K562 (cell line): ENCODE measurements around the gene TOM1L2. TPM values are rescaled to one million over a fixed set of nuclear protein-coding genes. Genes with fewer than 3 reads are reported as not detected.

Experiments
- ATAC-seq: fragments of 200-7000 bp; cut with Tn5 transposase; 3 replicates; pipeline ENCODE4 v1.9.1; 2020; ENCODE audit warnings: moderate library complexity
- BruUV-seq: library from RNA; stranded (reverse); fragments of 400-500 nt; replicated peaks from 2 replicates; lab custom pipeline; 2021; lab: Mats Ljungman, UMichigan
- CTCF ChIA-PET: fragments of 300-600 bp; formaldehyde crosslinking; extraction: SDS; loops from one replicate; lab custom pipeline; 2021; ENCODE audit warnings: low intra/inter-chr PET ratio; lab: Yijun Ruan, JAX
- POLR2A ChIA-PET: fragments of 300-600, 350-650 bp; sonication (Branson Sonifier 250); formaldehyde crosslinking; extraction: SDS; loops from one replicate; lab custom pipeline; 2021; ENCODE audit warnings: antibody characterized with exemption, inconsistent platforms; lab: Yijun Ruan, JAX
- DNase-seq, 4 experiments: peaks; one replicate each; pipeline versions ENCODE4 v3.0.0 to v3.0.0-alpha.2; 2011 to 2018; ENCODE audit warnings: low spot score in 3 of 4, mixed read lengths in 3 of 4; ENCODE audit errors: extremely low read depth in 1 of 4
- FAIRE-seq: peaks from 2 replicates; lab custom pipeline; 2011; peaks lifted over from hg19 to GRCh38; lab: Jason Lieb, UNC
- H2AFZ ChIP-seq: 2 replicates; pipeline ENCODE4 v1.6.0; 2011; ENCODE audit warnings: low read depth, low read length, control low read depth, inconsistent platforms
- H3K27ac ChIP-seq: fragments of 200-600 bp; 3 replicates; pipeline ENCODE4 v1.8.0; 2011; ENCODE audit warnings: low read depth, mild to moderate bottlenecking, control low read depth, inconsistent platforms, low read length, moderate library complexity, mixed read lengths; ENCODE audit errors: extremely low read depth
- H3K27me3 ChIP-seq, 2 experiments: fragments of 300-600 bp in 1 of 2; 2 replicates in 1 of 2; 3 replicates in 1 of 2; pipeline versions ENCODE4 v1.6.0 to v1.8.0; 2011; ENCODE audit warnings: inconsistent platforms in 2 of 2, low read length in 2 of 2, mild to moderate bottlenecking in 1 of 2, mixed read lengths in 1 of 2, moderate library complexity in 1 of 2; ENCODE audit not compliant: control insufficient read depth in 2 of 2, insufficient read depth in 2 of 2
- H3K36me3 ChIP-seq: fragments of 300-600 bp; 3 replicates; pipeline ENCODE4 v1.8.0; 2011; ENCODE audit warnings: mild to moderate bottlenecking, low read length, inconsistent platforms; ENCODE audit not compliant: control insufficient read depth, insufficient read depth
- H3K4me1 ChIP-seq, 2 experiments: fragments of 200-600 bp in 1 of 2; replicated peaks in 1 of 2; 2 replicates in 1 of 2; 3 replicates in 1 of 2; pipeline versions ENCODE4 v1.5.1 to v1.8.0; 2011; ENCODE audit warnings: inconsistent platforms in 2 of 2, low read length in 2 of 2, mild to moderate bottlenecking in 1 of 2, mixed read lengths in 1 of 2, moderate library complexity in 1 of 2; ENCODE audit not compliant: control insufficient read depth in 2 of 2, insufficient read depth in 2 of 2
- H3K4me2 ChIP-seq: 2 replicates; pipeline ENCODE4 v1.6.1; 2011; ENCODE audit warnings: low read length, control low read depth, inconsistent platforms, mixed read lengths; ENCODE audit not compliant: insufficient read depth
- H3K4me3 ChIP-seq: fragments of 200-600 bp; sonication (generic), shearing (Covaris generic); 2 replicates; pipeline ENCODE4 v1.5.1; 2016; ENCODE audit warnings: control low read depth, inconsistent platforms
- H3K79me2 ChIP-seq: fragments of 200-600 bp; 3 replicates; pipeline ENCODE4 v1.8.0; 2011; ENCODE audit warnings: low read length, inconsistent platforms; ENCODE audit not compliant: control insufficient read depth, insufficient read depth
- H3K9ac ChIP-seq, 2 experiments: 2 replicates each; pipeline versions ENCODE4 v1.6.0 to v1.6.1; 2011; ENCODE audit warnings: low read depth in 2 of 2, low read length in 2 of 2, control low read depth in 1 of 2, inconsistent platforms in 1 of 2, mild to moderate bottlenecking in 1 of 2, mixed read lengths in 1 of 2; ENCODE audit not compliant: insufficient read depth in 1 of 2
- H3K9me1 ChIP-seq: one replicate; pipeline ENCODE4 v1.6.0; 2011; ENCODE audit warnings: inconsistent platforms, mild to moderate bottlenecking, low read length, moderate library complexity; ENCODE audit not compliant: control insufficient read depth, insufficient read depth
- H3K9me3 ChIP-seq: replicated peaks from 2 replicates; pipeline ENCODE4 v1.5.1; 2011; ENCODE audit warnings: low read depth, low read length, inconsistent platforms; ENCODE audit not compliant: control insufficient read depth, insufficient read depth
- H4K20me1 ChIP-seq: replicated peaks from 2 replicates; pipeline ENCODE4 v1.6.1; 2011; ENCODE audit warnings: low read length, inconsistent platforms, mixed read lengths; ENCODE audit not compliant: control insufficient read depth, insufficient read depth
- CREB3 ChIP-seq: fragments of 450-650 bp; conservative IDR thresholded peaks from 2 replicates; pipeline ENCODE4 v1.6.1; 2016; ENCODE audit warnings: missing genetic modification characterization, low read depth, mild to moderate bottlenecking, missing compliant biosample characterization, moderate library complexity
- KLF10 ChIP-seq: fragments of 250-450 bp; sonication (Bioruptor Pico); IDR thresholded peaks from 2 replicates; pipeline ENCODE4 v1.6.1; 2021; ENCODE audit warnings: matching md5 sums
- SNIP1 ChIP-seq: fragments of 450-650 bp; IDR thresholded peaks from 2 replicates; pipeline ENCODE4 v1.7.1; 2017; ENCODE audit warnings: low read depth, mild to moderate bottlenecking
- ZBTB8A ChIP-seq: fragments of 450-650 bp; IDR thresholded peaks from 2 replicates; pipeline ENCODE4 v1.6.1; 2018; ENCODE audit warnings: mild to moderate bottlenecking, moderate library complexity; ENCODE audit not compliant: partially characterized antibody
- WGBS: fragments of 100-300 bp; shearing (Covaris generic); methylation state at CpG from one replicate; pipeline ENCODE4 v1.1.6; 2016; ENCODE audit warnings: low coverage, mixed read lengths; ENCODE audit not compliant: insufficient coverage; ENCODE audit errors: missing lambda C conversion rate; 5-methylcytosine and 5-hydroxymethylcytosine counted together
- in situ Hi-C: fragments of 300-500 bp; cut with MboI; formaldehyde crosslinking; loops from 4 replicates; pipeline ENCODE4 v1.15.0; 2018; ENCODE audit warnings: inconsistent platforms, mixed read lengths
- intact Hi-C: fragments of 100-400 bp; cut with micrococcal nuclease; formaldehyde crosslinking; loops from 2 replicates; pipeline ENCODE4 v1.14.2; 2022
- polyA plus RNA-seq, 8 experiments: library from polyadenylated mRNA; depleted of rRNA in 4 of 8; stranded (reverse) in 5 of 8; unstranded in 3 of 8; fragments of >200 nt; fragmentation: Nextera tagmentation in 2 of 8; fragmentation: Illumina TruSeq in 1 of 8; extraction: Ambion mirVana in 2 of 8; extraction: Trizol in 1 of 8; gene quantifications; 2 replicates each; pipeline versions ENCODE4 v1.2.1 to v1.2.3, GENCODE V29; 2011 to 2014; ENCODE audit warnings: inconsistent platforms in 1 of 8, missing spikeins in 1 of 8
- total RNA-seq, 7 experiments: library from RNA; depleted of rRNA in 6 of 7; stranded (reverse); fragments of >200 nt in 6 of 7; fragmentation: Illumina TruSeq in 2 of 7; extraction: Trizol in 2 of 7; gene quantifications; 2 replicates each; pipeline versions ENCODE4 v1.2.1 to v1.2.3, GENCODE V29; 2011 to 2021; ENCODE audit warnings: low replicate concordance in 1 of 7

TOM1L2 gene
- total and polyA plus RNA-seq, 9 of the 15 experiments (the other 6 are each of a cell fraction or from before 2014, with no cell fraction given): 0.07 to 6.0 (median 2.5) TPM

DNA sequence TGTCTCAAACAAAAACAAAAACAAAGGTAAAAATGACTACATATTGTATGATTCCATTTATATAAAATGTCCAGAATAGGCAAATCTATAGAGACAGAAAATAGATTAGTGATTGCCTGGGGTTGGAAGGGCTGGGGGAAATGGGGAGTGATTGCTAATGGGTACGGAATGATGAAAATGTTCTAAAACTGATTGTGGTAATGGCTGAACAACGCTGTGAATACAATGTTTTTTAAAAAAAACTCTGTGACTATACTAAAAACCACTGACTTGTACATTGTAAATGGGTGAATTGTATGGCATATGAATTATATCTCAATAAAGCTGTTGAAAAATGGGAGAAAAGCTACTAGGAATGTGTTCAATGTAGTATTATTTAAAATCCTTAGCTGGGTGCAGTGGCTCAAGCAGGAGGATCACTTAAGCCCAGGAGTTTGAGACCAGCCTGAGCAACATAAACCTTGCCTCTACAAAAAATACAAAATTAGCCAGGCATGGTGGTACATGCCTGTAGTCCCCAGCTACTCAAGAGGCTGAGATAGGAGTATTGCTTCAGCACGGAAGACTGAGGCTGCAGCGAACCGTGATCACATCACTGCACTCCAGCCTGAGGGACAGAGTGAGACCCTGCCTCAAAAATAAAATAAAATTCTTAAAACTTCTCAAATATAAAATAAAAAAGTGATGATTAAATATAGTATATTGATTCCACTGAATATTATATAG lies 47.9 kb downstream of the TOM1L2 start:
- in situ Hi-C loops (no loop called here), intact Hi-C loops (no loop called here)
- WGBS: 90% methylated on average over 5 of the region's 5 CpGs
- Histone ChIP-seq H3K4me1 (peaks cover 15 to 27% of the 10 kb centered on the region in 2 experiments; a peak in 4 of 5 replicates), H3K4me3 (no peak overlapping the region), H3K79me2 (no peaks in the 10 kb centered on the region), H3K4me2 (no peak overlapping the region), H2AFZ (no peak overlapping the region), H3K27ac (no peak overlapping the region), H3K9me1 (no peaks in the 10 kb centered on the region), H3K27me3 (no peaks in the 10 kb centered on the region), H3K9me3 (no peaks in the 10 kb centered on the region), H3K36me3 (no peaks in the 10 kb centered on the region), H4K20me1 (no peaks in the 10 kb centered on the region; the same call in 1 of the 2 replicates), H3K9ac (no peak overlapping the region)
- no peak for TF ChIP-seq SNIP1
- TF ChIP-seq ZBTB8A: no peak
- TF ChIP-seq CREB3 (tag): no peak
- no peak for TF ChIP-seq KLF10
- BruUV-seq: no TSS peak
- ChIA-PET CTCF (no interaction called here), POLR2A (interaction anchor here (0.8 kb wide), 1 partner anchor 288 kb away, joined by 3 read pairs; no protein-coding TSS in a partner anchor)
- FAIRE-seq (no peak), DNase-seq (no peak), ATAC-seq (no peak)
